GM18502 (cell line): Measurements from ENCODE around the gene PTPRJ.
"Not testable (repeated sequence)": the region's sequence is repeated elsewhere in the genome, so short reads cannot be mapped to it uniquely, and the experiment has no call there.

Source experiments
- ATAC-seq: cut with Tn5 transposase; IDR thresholded peaks from one replicate; pipeline ENCODE4 v1.9.1; 2021; ENCODE audit warnings: mild to moderate bottlenecking; ENCODE audit not compliant: unreplicated experiment, poor library complexity

PTPRJ gene

DNA sequence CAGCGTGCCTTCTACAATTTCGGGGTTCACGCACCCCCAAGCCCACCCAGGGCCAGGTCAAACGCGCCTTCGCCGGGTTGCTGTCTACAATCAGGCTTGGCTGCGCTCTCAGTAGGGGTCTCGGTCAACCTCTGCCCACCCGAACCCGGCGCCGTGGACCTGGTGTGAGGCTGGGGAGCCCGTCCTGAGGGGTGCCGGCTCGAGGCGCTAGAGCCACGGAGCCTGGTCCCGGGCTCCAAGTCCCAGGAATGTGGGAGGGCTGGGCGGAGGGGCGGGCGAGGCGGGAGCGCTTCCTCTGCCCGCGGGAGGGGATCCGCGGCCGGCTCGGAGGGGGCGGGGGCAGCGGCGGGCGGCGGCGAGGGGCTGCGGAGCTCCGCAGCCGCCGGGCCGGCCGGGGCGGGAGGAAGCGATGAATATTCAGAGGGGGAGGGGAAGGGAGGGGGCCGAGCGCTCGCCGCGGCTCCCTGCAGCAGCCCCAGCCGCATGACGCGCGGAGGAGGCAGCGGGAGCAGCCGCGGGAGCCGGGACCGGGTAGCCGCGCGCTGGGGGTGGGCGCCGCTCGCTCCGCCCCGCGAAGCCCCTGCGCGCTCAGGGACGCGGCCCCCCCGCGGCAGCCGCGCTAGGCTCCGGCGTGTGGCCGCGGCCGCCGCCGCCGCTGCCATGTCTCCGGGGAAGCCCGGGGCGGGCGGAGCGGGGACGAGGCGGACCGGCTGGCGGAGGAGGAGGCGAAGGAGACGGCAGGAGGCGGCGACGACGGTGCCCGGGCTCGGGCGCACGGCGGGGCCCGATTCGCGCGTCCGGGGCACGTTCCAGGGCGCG, at the start of gene PTPRJ:
PTPRJ (plus strand) TSS at position 472 of the 819 bp plus-strand sequence. CDS start 354 bp downstream, outside the sequence.
- peak; percentile 64 for ATAC-seq

DNA sequence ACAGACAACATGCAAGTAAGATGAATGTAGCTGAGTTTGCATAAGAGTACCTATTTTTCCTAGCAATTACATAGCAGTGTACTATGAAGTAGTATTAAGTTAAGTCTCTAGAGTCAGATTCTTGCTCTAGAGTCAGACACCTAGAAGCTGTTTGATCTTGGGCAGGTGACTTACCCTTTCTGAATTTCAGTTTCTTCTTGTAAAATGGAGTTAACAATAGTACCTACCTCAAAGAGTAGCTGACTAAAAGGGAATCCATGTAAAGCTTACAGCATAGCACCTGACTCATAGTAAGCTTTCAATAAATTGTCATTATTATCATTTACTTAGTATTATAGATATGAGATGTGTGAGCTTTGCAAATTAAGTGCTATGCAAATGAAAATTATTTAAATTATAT, 47.8 kb upstream of the PTPRJ start:
- no peak for ATAC-seq

DNA sequence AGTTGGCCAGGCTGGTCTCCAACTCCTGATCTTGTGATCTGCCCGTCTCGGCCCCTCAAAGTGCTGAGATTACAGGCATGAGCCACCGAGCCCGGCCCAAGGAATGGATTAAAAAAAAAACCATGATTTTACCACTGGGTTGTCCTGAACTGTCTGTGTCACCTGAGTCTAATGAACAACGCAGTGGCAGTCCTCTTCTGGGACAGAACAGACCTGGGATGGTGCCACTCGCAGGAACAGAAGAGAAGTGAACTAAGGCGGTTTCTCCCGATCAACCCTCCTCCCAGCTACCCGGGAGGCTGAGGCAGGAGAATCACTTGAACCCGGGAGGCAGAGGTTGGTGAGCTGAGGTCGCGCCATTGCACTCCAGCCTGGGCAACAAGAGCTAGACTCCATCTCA, 46.6 kb upstream of the PTPRJ start:
- ATAC-seq: not testable (repeated sequence)

DNA sequence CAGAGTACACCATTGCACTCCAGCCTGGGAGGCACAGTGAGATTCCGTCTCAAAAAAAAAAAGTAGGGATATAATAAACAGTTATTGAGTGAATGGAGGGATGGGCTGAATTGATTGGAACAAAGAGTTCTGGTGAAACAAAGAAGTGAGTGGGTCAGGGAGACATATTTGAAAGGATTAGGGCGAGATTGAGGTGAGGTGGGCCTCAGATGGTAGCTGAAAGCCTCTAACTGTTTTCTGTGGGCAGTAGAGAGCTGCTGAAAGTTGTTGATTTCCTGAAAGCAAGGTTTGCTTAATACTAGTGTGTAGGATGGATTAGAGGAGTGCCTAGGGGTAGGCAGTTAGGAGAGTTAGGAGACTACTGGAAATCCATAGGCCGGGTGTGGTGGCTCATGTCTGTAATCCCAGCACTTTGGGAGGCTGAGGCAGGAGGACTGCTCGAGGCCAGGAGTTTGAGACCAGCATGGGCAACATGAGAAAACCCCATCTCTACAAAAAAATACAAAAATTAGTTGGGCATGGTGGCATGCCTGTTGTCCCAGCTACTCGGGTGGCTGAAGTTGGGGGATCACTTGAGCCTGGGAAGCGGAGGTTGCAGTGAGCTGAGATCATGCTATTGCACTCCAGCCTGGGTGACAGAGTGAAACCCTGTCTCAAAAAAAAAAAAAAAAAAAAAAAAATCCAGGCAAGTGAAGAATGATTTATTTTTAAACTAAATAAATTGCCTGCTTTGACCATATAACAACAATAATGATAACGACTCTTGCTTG, 41.4 kb upstream of the PTPRJ start:
- ATAC-seq: no peak

GRCh38 chr11:47940904-47941649, 39.3 kb upstream of the PTPRJ start:
- no peak for ATAC-seq

DNA sequence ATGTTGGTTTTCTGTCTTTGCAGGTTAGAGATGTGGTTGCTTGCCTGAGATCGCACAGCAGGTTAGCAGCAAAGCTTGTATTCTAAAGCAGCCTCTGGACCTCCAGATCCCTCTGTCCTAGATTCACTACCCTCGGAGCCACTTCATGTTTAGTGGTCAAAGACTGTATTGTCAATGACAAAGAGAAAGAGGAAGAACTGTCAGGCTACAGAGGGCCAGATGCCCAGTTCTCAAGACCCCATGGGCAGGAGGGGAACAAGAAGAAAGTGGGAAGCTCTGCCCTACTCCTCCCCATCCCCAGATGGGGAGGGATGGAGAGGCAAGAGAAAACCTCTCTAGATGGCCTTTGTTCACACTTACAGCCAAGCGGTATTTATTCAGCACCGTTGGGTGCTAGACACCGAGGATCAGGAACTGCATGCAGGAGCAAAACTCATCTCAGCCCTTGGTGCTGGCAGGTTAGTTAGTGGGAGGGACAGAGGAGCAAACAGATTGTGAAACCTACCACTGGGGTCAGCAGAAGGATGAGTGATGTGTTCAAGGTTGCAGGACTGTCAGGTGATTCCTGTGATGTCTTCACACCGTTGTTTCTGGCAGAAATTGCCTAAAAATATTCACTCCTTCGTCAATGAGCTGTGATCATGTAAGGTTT, 38.3 kb upstream of the PTPRJ start:
- no peak for ATAC-seq

GRCh38 chr11:47943721-47944586, 36.4 kb upstream of the PTPRJ start:
- ATAC-seq: no peak

- ATAC-seq: no peak
Measured at GRCh38 chr11:47944632-47945031, 35.7 kb upstream of the PTPRJ start.

DNA sequence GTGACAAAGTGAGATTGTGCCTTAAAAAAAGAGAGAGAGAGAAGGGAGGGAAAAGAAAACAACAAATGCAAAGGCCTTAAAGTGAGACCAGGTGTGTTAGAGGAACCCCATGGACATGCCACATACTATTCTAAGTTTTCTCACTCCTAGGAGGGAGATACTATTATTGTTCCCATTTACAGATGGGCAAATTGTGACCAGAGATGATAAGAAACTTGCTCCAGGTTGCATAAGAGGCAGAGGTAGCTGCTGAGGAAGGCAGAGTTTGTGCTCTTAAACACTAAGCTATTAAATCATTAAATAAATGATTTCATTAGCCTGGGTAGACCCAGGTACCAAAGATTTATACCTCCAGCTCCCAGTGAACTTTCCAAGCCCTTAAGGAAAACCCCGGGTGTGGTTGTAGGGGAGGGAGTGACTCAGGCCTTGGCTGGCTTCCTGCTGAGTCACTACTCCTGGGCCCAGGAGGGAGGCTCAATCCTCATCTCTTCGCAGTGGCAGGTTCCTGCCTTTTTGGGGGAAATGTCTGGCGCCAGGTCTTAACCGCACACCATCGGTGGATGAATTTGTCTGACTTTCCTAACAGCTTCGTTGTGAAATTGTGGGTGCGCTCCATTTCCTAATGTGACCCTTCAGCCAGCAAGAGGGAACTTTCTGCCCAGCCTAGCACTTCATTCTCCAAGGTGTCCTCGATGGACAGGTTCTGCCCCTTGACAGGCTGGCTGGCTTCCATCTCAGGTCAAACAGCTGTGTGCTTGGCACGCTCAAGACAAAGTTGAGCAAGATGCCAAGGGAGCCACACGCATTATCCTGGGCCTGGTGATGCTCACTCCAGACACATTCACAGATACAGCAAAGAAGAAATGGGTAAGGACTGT, 33.4 kb upstream of the PTPRJ start:
- ATAC-seq: no peak

DNA sequence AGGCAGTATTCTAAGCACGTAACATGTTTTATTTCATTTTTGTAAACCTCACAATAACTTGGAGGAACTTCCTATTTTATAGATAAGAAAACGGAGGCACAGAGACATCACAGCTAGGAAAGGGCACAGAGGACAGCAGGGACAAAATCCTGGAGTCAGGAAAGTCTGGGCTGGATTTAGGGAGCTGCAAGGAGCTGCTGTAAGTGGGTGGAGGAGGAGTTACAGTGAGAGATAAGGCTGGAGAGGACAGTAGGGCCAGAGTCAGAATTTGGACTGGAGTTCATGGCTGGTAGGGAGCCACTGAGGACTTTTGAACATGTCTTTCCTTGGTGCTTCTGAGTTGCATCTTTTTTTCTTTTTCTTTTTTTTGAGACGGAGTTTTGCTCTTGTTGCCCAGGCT, 32.2 kb upstream of the PTPRJ start:
- ATAC-seq: no peak

- ATAC-seq: not testable (repeated sequence)
Measured at GRCh38 chr11:47949001-47949675, 31.2 kb upstream of the PTPRJ start.

DNA sequence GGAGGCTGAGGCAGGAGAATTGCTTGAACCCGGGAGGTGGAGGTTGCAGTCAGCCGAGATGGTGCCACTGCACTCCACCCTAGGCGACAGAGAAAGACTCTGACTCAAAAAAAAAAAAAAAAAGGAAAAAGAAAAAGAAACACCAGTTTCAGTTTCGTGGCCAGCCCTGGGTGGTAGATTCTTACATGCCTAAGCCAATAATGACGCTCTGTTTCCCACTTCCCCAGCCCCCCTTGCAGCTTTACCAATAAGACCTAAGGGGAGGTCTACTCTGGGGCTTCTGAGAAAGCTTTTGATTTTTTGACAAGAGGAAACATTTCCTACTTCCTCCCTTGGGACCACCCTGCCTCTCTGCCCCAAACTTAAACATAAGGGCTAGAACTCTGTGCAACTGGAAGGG, 30.0 kb upstream of the PTPRJ start:
- peak; percentile 79 for ATAC-seq

GRCh38 chr11:47951504-47951903, 28.9 kb upstream of the PTPRJ start:
- ATAC-seq: not testable (repeated sequence)

GRCh38 chr11:47955061-47955755, 25.2 kb upstream of the PTPRJ start:
- ATAC-seq: no peak

DNA sequence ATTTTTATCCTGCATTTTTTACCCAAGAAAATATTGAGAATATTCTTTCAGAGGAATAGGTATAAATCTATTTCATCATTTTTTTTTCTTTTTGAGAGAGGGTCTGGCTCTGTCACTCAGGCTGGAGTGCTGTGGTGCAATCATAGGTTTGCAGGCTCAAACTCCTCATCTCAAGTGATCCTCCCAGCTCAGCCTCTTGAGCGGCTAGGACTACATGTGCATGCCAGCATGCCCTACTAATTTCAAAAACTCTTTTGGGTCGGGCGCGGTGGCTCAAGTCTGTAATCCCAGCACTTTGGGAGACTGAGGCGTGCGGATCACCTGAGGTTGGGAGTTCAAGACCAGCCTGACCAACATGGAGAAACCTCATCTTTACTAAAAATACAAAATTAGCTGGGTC, 20.3 kb upstream of the PTPRJ start:
- no peak for ATAC-seq

GRCh38 chr11:47961383-47961782, 19.0 kb upstream of the PTPRJ start:
- no peak for ATAC-seq

DNA sequence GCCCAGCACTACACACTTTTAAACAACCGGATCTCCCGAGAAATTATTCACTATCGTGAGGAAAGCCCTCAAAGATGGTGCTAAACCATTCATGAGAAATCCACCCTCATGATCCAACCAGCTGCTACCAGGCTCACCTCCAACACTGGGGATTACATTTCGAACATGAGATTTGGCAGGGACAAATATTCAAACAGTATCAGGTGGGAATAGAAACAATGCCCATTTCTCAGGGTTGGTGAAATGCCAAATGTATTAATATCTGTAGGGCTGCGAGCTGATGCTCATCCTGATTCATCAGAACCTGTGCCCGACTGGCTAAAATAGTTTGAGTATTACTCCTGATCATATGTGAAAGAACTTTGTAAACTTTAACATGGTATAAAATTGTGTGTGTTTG, 15.8 kb upstream of the PTPRJ start:
- ATAC-seq: no peak
